ENCODE results near the gene CD99.

GRCh38 chrX:2765549-2765830 lies 74.4 kb downstream of the CD99 start:
- TF ChIP-seq CTCF (IDR thresholded peaks at IDR 0.05; ENCODE audit: low read depth, low read length) = no peak
- TF ChIP-seq EZH2phosphoT487 (IDR thresholded peaks at IDR 0.05; ENCODE audit: low read depth) = no peak

All from OCI-LY3 (cell line).